GM12801 (cell line): Measurements from ENCODE around the gene SAMD15.

Source experiments
- TF ChIP-seq, protein P1 (sequence below): IDR thresholded peaks from one replicate; pipeline ENCODE4 v1.5.1; 2011; ENCODE audit warnings: control low read depth; ENCODE audit not compliant: insufficient read length; ENCODE audit errors: extremely low read depth

SAMD15 gene

DNA sequence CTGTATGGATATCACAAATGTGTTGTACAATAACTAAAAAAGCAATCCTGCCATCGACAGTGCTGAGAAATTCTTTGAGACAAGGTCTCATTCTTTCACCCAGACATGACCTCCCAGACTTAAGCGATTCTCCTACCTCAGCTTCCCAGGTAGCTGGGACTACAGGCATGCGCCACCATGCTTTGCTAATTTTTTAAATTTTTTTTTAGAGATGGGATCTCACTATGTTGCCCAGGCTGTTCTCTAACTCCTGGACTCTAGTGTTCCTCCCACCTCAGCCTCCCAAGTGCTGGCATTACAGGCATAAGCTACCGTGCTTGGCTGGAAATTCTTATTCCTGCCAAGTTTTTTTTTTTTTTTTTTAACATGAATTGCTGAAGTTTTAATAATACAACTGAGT, 62.7 kb downstream of the SAMD15 start:
- TF ChIP-seq, protein P1, sequence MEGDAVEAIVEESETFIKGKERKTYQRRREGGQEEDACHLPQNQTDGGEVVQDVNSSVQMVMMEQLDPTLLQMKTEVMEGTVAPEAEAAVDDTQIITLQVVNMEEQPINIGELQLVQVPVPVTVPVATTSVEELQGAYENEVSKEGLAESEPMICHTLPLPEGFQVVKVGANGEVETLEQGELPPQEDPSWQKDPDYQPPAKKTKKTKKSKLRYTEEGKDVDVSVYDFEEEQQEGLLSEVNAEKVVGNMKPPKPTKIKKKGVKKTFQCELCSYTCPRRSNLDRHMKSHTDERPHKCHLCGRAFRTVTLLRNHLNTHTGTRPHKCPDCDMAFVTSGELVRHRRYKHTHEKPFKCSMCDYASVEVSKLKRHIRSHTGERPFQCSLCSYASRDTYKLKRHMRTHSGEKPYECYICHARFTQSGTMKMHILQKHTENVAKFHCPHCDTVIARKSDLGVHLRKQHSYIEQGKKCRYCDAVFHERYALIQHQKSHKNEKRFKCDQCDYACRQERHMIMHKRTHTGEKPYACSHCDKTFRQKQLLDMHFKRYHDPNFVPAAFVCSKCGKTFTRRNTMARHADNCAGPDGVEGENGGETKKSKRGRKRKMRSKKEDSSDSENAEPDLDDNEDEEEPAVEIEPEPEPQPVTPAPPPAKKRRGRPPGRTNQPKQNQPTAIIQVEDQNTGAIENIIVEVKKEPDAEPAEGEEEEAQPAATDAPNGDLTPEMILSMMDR: no peak
